Raji (cell line): Measurements from ENCODE around the gene PPFIA4.

ENCODE experiments used
- POLR2A ChIP-seq: IDR thresholded peaks from 2 replicates; pipeline ENCODE4 v1.6.1; 2011; ENCODE audit warnings: low read depth, low read length, control low read depth; ENCODE audit not compliant: insufficient read depth

PPFIA4 gene

GRCh38 chr1:203127666-203128430 lies 101.6 kb downstream of the PPFIA4 start, which contains the start of gene ADORA1:
ADORA1 (plus strand) TSS chr1:203127726; CDS start chr1:203128842, 1,116 bp downstream.
- TF ChIP-seq POLR2A = no peak

GRCh38 chr1:203128431-203128715 lies 102.1 kb downstream of the PPFIA4 start:
- no peak for TF ChIP-seq POLR2A
